Stimulated activated CD8-positive, alpha-beta memory T cell treated with anti-CD3 and anti-CD28 coated beads, Interleukin-4, amount 100 ng/mL, for 4 hours (primary cell): ENCODE measurements around the gene BGN.

ENCODE experiments used
- DNase-seq, 2 donors: peaks; one replicate each; pipeline ENCODE4 v3.0.0-alpha.2; 2020; ENCODE audit warnings: low read depth in 2 of 2, low spot score in 1 of 2

BGN gene

DNA sequence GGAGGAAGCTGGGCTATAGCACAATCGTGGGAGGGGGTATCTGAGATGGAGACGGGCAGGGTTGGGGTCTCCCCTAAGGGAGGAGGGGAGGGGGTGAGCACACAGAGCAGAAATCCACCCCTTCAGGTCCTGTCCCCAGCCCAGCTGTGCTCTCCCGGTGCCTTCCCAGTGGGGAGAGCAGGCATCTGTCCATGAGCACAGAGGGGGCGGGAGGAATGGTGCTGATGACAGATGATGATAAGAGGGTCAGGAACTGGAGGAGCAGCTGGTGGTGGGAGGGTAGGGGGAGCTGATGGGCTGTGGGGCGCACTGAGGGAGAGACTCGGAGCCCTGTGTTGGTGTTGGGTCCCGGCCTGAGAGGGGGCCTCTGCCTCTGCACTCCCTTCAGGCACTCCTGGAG lies 31.3 kb downstream of the BGN start:
- no peak for DNase-seq

- no peak for DNase-seq
Observed at GRCh38 chrX:153526801-153527200, 32.0 kb downstream of the BGN start.

GRCh38 chrX:153527208-153527607 lies 32.4 kb downstream of the BGN start:
- no peak for DNase-seq

- no peak for DNase-seq
Observed at GRCh38 chrX:153530411-153531129, 35.8 kb downstream of the BGN start.

GRCh38 chrX:153533091-153533490 lies 38.3 kb downstream of the BGN start:
- DNase-seq, result no peak

DNA sequence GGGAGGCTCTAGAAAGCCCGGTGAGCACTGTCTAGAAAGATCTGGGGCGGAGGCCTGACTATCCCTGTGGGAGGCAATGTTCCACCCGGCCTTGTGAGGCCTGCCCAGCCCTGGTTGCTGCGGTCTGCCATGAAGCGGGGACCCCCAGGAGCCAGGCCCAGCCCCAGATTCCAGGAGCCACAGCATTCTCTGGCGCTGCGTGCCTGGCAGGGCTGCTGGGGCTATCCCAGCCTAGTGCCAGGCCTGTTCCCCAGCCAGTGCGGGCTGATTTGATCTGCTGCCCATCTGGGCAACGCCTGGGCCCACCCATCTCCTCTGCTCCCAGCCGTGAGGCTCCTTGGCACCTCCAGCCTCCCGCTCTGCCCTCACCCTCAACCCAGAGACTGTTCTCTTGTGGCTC lies 42.3 kb downstream of the BGN start:
- no peak for DNase-seq

DNA sequence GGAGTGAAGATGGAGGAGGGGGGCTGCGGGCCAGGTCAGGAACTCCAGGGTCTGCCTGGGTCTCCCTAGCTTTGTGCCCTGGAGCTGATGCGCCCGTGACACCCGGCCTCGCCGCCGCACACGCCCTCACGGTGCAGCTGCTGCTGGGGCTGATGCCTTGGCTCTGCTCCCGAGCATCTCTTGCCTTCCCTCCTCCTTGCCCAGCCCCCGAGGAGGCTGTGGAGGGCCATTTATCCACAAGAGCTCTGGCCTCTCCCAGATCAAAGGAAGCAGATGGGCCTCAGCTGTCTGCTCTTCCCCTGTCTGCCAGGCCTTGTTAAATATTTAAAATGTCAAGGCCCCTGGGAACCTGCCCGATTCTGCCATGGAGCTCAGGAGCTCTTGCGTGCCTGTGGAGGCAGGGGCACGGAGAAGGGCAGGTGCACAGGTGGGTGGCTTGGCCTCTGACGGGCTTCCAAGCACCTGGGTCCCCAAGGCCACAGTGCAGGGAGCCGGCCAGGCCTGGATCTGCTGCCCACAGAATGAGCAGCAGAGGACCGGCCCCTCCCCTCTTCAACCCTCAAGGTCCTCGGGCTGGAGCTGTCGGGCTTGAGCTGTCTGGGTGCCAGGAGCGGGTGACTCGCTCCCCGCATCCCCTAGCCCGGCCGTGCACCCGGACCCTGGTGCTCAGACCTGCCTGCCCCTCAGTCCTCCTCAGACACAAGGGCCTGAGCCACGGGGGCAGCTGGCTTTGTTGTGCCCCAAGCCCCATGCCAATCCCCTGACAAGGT lies 42.9 kb downstream of the BGN start:
- DNase-seq, result no peak

DNA sequence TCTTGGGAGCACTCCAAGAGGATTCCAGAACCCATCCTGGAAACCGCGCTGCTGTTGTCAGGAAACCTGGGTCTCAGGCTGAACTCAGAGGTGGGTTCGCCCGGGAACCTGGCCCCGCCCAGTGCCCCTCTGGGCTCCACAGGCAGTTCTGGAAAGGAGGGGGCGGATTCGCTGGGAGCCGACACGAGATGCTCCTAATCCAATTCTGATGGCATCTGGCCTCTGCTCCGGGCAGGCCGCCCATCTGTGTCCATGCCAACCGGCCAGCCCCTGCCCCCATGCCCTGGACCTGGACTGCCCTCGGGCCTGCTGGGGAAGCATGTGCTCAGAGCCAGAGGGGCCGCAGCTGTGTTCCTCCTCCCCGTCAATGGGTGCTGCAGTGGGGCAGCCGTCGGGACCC lies 43.6 kb downstream of the BGN start:
- no peak for DNase-seq

DNA sequence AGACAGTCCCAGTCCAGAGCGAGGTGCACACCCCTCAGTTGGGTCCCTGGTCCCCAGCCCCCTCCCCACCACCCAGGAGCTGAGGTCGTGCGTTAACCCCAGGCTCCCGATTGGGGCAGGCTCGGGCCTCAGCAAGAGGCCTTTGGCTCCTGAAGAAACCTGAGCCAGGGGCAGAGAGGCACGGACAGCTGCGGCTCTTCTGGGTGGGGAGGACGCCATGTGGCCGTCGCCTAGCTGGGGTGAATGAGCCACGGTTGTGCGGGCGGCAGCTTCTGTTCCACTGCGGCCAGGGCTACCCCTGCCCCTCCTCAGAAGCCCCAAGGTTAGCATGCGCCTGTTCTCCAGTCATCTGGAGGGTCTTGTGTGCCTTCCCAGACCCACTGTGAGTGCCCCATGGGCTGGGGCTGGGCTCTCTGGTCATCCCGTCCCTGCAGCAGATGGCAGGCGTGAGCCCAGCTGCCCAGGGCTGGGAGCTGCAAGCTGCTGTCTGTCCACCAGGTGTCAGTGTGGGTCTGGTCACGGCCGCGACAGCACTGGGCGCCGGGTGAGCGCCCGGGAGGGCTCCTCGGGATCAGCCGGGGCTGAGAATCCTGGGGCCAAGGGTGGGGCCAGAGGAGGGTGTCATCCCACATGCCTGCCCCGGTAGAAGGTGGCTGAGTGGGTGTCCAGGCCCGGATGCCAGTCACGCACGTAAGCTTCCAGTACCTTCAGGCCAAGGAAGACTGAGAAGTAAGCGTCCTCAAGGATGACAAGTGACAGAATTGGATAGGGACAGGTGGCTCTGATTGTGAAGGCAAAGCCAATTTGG lies 44.6 kb downstream of the BGN start:
- peak in 1 of 2 donors; percentile 10 for DNase-seq

- DNase-seq, result no peak
Observed at GRCh38 chrX:153539979-153540358, 45.2 kb downstream of the BGN start.

DNA sequence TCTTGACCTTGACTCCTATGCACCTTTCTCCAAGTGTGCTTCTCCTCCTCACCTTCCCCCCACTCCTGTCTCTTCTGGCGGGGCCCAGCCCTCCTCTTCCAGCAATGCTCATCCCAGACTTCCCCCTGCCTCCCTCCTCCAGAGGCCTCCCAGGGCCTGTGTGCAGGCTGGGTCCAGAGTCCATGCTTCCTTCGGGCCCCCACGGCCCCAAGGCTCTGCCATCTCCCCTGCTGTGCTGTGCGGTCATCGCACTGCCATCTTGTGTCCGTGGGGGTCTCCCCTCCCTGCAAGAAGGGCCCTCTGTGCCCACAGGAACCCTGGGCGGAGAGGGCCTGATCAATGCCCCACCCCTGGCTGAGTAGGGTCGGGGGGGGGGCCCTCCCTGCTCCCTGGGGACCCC lies 49.9 kb downstream of the BGN start:
- no peak for DNase-seq

- DNase-seq, result no peak
Observed at GRCh38 chrX:153546386-153546785, 51.6 kb downstream of the BGN start.

DNA sequence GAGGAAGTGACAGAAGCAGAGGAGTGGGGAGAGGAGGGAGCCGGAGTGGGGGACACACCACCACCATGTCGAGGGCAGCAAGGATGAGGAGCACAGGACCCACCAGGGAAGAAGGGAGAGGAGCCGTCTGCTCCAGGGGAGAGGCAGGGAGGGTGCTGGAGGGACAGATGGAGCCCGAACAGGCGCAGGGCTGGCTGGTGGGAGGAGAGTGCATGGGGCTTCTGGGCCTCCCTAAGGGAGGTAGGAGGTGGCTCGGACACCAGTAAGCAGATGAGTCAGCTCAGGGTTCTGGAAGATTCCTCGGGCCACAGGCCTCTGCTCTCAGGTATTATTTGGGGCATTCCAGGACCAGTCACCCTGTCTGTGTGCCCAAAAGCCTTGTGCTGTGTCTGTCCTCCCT lies 52.4 kb downstream of the BGN start:
- DNase-seq, result no peak

- DNase-seq, result no peak
Observed at GRCh38 chrX:153549231-153549630, 54.5 kb downstream of the BGN start.

DNA sequence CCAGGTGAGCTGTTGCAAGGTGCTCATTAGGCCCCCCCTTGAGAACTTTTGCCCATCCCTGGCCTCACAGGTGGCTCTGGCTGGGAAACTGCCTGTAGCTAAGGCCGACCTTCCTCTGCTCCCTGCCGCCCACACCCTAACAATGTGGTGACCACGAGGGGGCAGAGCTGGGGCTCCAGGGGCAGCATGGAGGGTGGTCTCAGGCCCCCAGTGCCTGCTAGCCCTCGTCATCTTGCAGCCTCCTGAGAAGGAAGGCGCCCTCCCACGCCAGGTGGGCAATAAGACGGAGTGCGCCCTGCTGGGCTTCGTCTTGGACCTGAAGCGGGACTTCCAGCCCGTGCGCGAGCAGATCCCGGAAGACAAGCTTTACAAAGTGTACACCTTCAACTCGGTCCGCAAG lies 55.0 kb downstream of the BGN start:
- DNase-seq, result no peak

DNA sequence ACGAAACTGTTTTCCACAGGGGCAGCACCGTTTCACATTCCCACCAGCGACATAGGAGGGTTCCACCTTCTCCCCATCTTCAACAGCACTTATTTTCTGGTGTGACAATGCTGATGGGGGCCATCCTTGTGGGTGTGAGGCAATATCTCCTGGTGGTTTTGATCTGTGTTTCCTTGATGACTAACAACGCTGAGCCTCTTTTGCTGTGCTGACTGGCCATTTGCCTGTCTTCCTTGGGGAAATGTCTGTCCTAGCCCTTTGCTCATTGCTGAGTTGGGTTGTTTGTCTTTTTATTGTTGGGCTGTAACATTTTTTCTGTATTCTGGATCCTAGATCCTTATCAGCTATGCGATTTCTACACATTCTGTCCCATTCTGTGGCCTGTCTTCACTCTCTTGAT lies 56.4 kb downstream of the BGN start:
- no peak for DNase-seq

- peak in 1 of 2 donors; percentile 22 for DNase-seq
Observed at GRCh38 chrX:153554519-153555167, 59.9 kb downstream of the BGN start.

DNA sequence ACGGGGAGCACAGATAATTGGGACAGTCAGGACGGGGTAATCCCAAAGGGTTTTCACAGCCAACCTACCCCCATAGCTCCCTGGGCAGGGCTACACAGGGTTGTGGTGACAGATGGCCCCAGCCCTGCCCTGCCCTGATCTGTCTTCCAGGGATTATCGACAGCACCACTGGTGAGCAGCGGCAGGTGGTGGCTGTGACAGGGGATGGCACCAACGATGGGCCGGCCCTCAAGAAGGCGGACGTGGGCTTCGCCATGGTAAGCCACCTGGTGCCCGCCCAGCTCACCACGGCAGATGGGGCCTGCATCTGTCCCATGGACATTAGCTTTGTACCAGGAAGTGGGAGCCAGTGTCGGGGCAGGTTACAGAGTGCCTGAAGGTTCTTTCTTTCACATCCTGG lies 62.0 kb downstream of the BGN start:
- no peak for DNase-seq

GRCh38 chrX:153557618-153558355 lies 63.0 kb downstream of the BGN start:
- no peak for DNase-seq
